ENCODE results near the gene MDK. TPM values are rescaled to one million over a fixed set of nuclear protein-coding genes. Genes with fewer than 3 reads are reported as not detected.

Gene MDK
- total and polyA plus RNA-seq, 2 donors (not counting 3 experiments of a cell fraction or from before 2014, with no cell fraction given): 331 to 893 TPM

- peak; percentile 52 to 70 for TF ChIP-seq CTCF (IDR thresholded peaks at IDR 0.05; ENCODE audit: extremely low read depth in 1 of 2, insufficient read depth in 1 of 2, low read depth in 1 of 2, low read length in 2 of 2)
- TF ChIP-seq JUN (IDR thresholded peaks at IDR 0.05; ENCODE audit: borderline replicate concordance, insufficient read depth, insufficient read length, low read depth): no peak
- TF ChIP-seq EZH2 (IDR thresholded peaks at IDR 0.05; ENCODE audit: borderline replicate concordance, low read depth, low read length, severe bottlenecking): no peak
- TF ChIP-seq MAX (IDR thresholded peaks at IDR 0.05; ENCODE audit: insufficient read depth, insufficient read length): no peak
- TF ChIP-seq FOS (IDR thresholded peaks at IDR 0.05; ENCODE audit: borderline replicate concordance, insufficient read depth, low read length): no peak
- no peak for TF ChIP-seq POLR2AphosphoS5 (IDR thresholded peaks at IDR 0.05; ENCODE audit: insufficient read depth, low read depth, low read length)
- POLR2A ChIA-PET: interaction anchor here (0.6 kb wide), 1 partner anchor 257 kb away, joined by 3 read pairs; no protein-coding TSS in a partner anchor
- H2AFZ ChIP-seq (ENCODE audit: low read depth, low read length): no peak within 1 kb of the TSS
These were observed 10.3 kb downstream of the MDK start, which contains the start of gene CHRM4 for GRCh38 chr11:46391578-46392420. Gene CHRM4 (minus strand): TSS chr11:46391776. CDS start chr11:46386557, 5,219 bp downstream.

More at GRCh38 chr11:46391578-46392420, 10.3 kb downstream of the MDK start, which contains the start of gene CHRM4:
- H3K27me3 ChIP-seq (ENCODE audit: control insufficient read depth in 2 of 2, insufficient read depth in 2 of 2, low read length in 2 of 2): peaks cover 23 to 39% of the 10 kb centered on the region in 2 experiments
- dilution Hi-C loops (cut with MboI; ENCODE audit: extremely low pct_ligation_motif_present, low sequenced_read_pairs) (no loop called here), intact Hi-C loops (cut with micrococcal nuclease) (loop anchor here (1.0 kb wide), 1 partner anchor 10 kb away; the partner anchor contains the start of gene MDK)
- H3K9me1 ChIP-seq (replicated peaks; ENCODE audit: control insufficient read depth, extremely low read depth, insufficient read depth, low read length): no peaks in the 10 kb centered on the region
- BruUV-seq (replicated peaks): no TSS peak
- peak within 1 kb of the TSS; percentile 27 for H3K4me2 ChIP-seq (ENCODE audit: insufficient read depth, low read length)
- H3K9ac ChIP-seq (replicated peaks; ENCODE audit: extremely low read depth, insufficient read depth, low read length): no peak within 1 kb of the TSS
- peak within 1 kb of the TSS; percentile 13 to 36 (median 14) for H3K4me3 ChIP-seq (replicated peaks in 1 of 3; ENCODE audit: insufficient read depth in 1 of 3, low read depth in 1 of 3, low read length in 3 of 3)
- H3K36me3 ChIP-seq (ENCODE audit: control insufficient read depth in 2 of 2, extremely low read depth in 1 of 2, insufficient read depth in 2 of 2, low read length in 2 of 2): peaks cover 0 to 4% of the 10 kb centered on the region in 2 experiments
- H3K9me3 ChIP-seq (replicated peaks; ENCODE audit: control insufficient read depth, insufficient read depth, low read length): no peaks in the 10 kb centered on the region
- CTCF ChIA-PET: interaction anchor here (0.7 to 7.2 kb wide), 35 partner anchors 9 to 492 kb away, joined by 3 to 99 read pairs (median 4); partner anchors contain the start of genes AMBRA1, ARHGAP1, ATG13 and DGKZ
- peak; percentile 40 for DNase-seq (ENCODE audit: low read depth, low spot score)
- H3K4me1 ChIP-seq (ENCODE audit: control insufficient read depth, extremely low read depth, insufficient read depth, low read length): peaks cover 3% of the 10 kb centered on the region
- no peak within 1 kb of the TSS for H3K27ac ChIP-seq (ENCODE audit: insufficient read depth, low read depth, low read length)
- no peaks in the 10 kb centered on the region for H3K79me2 ChIP-seq (ENCODE audit: control insufficient read depth, insufficient read depth, low read length)
- no peaks in the 10 kb centered on the region for H4K20me1 ChIP-seq (replicated peaks; ENCODE audit: control insufficient read depth, extremely low read depth, insufficient read depth, low read length)
- FAIRE-seq: peak; percentile 38
